ENCODE measurements around the gene STPG1.
A peak's percentile ranks its signal among the peaks of the same experiment; 100 is the strongest.

Gene STPG1

GRCh38 chr1:24426744-24427544 lies 13.4 kb upstream of the STPG1 start:
- DNase-seq (ENCODE audit: low spot score), result no peak

GRCh38 chr1:24425922-24426321 lies 12.3 kb upstream of the STPG1 start:
- no peak for DNase-seq (ENCODE audit: low spot score)

DNA sequence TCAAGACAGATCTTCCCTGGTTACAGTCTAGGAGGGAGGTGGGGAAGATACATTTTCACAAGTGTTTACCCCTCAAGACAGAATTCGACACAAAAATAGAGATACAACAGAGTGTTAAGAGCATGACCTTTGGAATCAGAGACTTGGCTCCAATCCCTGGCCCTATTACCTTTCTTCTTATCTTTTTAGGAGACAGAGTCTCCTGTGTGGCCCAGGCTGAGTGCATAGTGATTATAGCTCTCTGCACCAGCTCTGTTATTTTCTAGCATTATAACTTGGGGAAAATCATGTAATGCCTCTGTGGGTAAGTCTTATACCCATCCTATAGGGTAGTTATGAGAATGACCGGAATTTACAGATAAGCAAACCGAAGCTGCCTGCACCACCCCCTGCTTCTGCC lies 11.9 kb upstream of the STPG1 start:
- no peak for DNase-seq (ENCODE audit: low spot score)

- DNase-seq (ENCODE audit: low spot score), result no peak
Measured at GRCh38 chr1:24424990-24425389, 11.4 kb upstream of the STPG1 start.

GRCh38 chr1:24424207-24424606 lies 10.6 kb upstream of the STPG1 start:
- DNase-seq (ENCODE audit: low spot score), result no peak

- no peak for DNase-seq (ENCODE audit: low spot score)
Measured at GRCh38 chr1:24421502-24421901, 7.9 kb upstream of the STPG1 start.

GRCh38 chr1:24420547-24420946 lies 7.0 kb upstream of the STPG1 start:
- no peak for DNase-seq (ENCODE audit: low spot score)

- DNase-seq (ENCODE audit: low spot score), result no peak
Measured at GRCh38 chr1:24418898-24419628, 5.5 kb upstream of the STPG1 start.

GRCh38 chr1:24417681-24418080 lies 4.1 kb upstream of the STPG1 start:
- DNase-seq (ENCODE audit: low spot score), result no peak

GRCh38 chr1:24416666-24417391 lies 3.2 kb upstream of the STPG1 start:
- peak; percentile 51 for DNase-seq (ENCODE audit: low spot score)

DNA sequence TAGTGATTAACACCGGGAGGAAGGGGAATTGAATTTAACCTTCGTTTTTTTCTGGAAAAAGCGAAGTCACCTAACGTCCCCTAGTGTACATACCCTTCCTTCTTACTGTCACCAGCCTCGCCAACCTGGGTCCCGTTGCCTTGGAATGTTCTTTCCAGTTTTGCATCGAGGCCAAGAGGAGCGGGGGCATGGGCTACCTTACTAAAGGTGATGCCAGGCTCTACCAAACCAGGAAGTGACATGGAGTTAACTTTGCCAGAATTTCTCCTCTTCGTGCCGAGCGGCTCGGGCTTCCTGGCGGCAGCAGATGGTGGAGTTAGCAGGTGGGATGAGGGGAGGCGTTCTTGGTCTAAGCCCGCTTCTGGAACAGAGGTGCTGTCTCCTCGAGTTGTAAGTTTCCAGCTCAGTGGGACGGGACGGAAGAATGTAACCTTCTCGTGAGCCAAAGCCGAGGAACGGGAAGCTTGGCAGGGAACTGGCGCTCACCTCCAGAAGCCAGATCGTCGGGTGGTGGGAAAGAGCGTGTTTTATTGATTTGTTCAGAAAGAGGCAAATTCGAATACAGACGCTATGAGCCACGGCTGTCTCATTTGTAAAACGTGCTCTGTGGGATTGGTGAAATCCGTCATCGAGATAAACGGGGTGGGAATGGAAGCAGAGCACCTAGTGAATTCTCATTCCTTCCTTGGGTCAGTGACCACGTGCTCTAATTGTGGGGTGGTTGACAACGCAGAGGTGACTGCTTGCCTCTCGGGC lies 2.5 kb upstream of the STPG1 start:
- DNase-seq (ENCODE audit: low spot score), result no peak

GRCh38 chr1:24415334-24415909 lies 1.8 kb upstream of the STPG1 start, which contains the start of gene NIPAL3:
Gene NIPAL3 (plus strand): TSS chr1:24415802. CDS start chr1:24419548, 3,746 bp downstream.
- DNase-seq (ENCODE audit: low spot score), result peak; percentile 99

- no peak for DNase-seq (ENCODE audit: low spot score)
Measured at GRCh38 chr1:24414775-24415333, 1.3 kb upstream of the STPG1 start.

- DNase-seq (ENCODE audit: low spot score), result no peak
Measured at GRCh38 chr1:24412408-24412807, 1.2 kb downstream of the STPG1 start.

- DNase-seq (ENCODE audit: low spot score), result no peak
Measured at GRCh38 chr1:24411963-24412362, 1.6 kb downstream of the STPG1 start.

GRCh38 chr1:24410750-24411149 lies 2.8 kb downstream of the STPG1 start:
- DNase-seq (ENCODE audit: low spot score), result no peak

GRCh38 chr1:24409535-24409934 lies 4.0 kb downstream of the STPG1 start:
- DNase-seq (ENCODE audit: low spot score), result no peak

GRCh38 chr1:24406788-24407187 lies 6.8 kb downstream of the STPG1 start:
- DNase-seq (ENCODE audit: low spot score), result no peak

DNA sequence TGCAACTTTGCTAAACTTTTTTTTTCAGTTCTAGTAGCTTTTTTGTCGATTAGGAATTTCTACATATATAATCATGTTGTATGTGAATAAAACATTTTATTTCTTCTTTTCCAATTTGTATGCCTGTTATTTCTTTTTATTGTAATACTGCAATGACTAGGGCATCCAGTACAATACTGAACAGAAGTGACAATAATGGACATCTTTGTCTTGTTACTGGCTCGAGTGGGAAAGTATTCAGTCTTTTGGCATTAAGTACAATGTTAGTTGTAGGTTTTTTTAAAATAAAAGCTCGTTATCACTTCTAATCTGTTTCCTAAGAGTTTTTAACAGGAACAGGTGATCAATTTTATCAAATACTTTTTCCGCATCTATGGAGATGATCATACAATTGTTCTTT lies 9.8 kb downstream of the STPG1 start:
- DNase-seq (ENCODE audit: low spot score), result no peak

GRCh38 chr1:24400065-24400464 lies 13.5 kb downstream of the STPG1 start:
- DNase-seq (ENCODE audit: low spot score), result no peak

- DNase-seq (ENCODE audit: low spot score), result no peak
Measured at GRCh38 chr1:24393892-24394291, 19.7 kb downstream of the STPG1 start.
